Measurements from ENCODE around the gene SPATA12.

SPATA12 gene

GRCh38 chr3:57120451-57121174, 60.1 kb downstream of the SPATA12 start:
- DNase-seq = no peak

All from CD4-positive, alpha-beta T cell treated with Interleukin-4 for 1 hour (primary cell).